Fibroblast of mammary gland (primary cell): ENCODE data around the gene TAS1R2.
"Not testable (repeated sequence)": the region's sequence is repeated elsewhere in the genome, so short reads cannot be mapped to it uniquely, and the experiment has no call there.

Source experiments
- DNase-seq: peaks from one replicate; pipeline ENCODE4 v3.0.0-alpha.2; 2010; ENCODE audit warnings: low read depth
- H3K4me3 ChIP-seq: 2 replicates; pipeline ENCODE4 v1.5.1; 2011; ENCODE audit warnings: low read depth, mild to moderate bottlenecking, low read length, moderate library complexity; ENCODE audit not compliant: control insufficient read depth
- CTCF ChIP-seq: conservative IDR thresholded peaks from 2 replicates; pipeline ENCODE4 v1.5.1; 2011; ENCODE audit warnings: low read depth, low read length, inconsistent platforms; ENCODE audit not compliant: control insufficient read depth, insufficient read depth

TAS1R2 gene

GRCh38 chr1:18893120-18893519, 33.7 kb upstream of the TAS1R2 start:
- no peak for TF ChIP-seq CTCF
- no peak for DNase-seq
- no peak overlapping the region for H3K4me3 ChIP-seq

- not testable (repeated sequence) for DNase-seq, H3K4me3 ChIP-seq
Measured at GRCh38 chr1:18891858-18892257, 32.4 kb upstream of the TAS1R2 start.

DNA sequence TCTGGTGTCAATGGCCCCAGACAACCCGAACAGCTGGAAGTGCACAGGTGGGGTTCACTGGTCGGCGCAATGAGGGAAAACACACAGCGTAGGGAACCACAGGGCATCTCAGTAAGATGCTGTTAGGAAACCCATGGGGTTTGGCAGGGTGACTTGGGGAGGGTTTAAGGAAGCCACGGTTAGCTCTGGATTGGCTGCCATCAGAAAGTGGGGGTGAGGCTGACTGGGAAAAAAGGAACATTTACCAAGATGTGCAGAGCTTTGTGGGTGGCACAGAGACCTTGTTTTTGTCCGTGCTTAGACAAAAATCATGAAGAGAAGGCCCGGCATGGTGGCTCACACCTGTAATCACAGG, 31.9 kb upstream of the TAS1R2 start:
- no peak overlapping the region for H3K4me3 ChIP-seq
- no peak for TF ChIP-seq CTCF
- no peak for DNase-seq

- H3K4me3 ChIP-seq, result no peak overlapping the region
- TF ChIP-seq CTCF, result no peak
- no peak for DNase-seq
Measured at GRCh38 chr1:18890706-18891425, 31.4 kb upstream of the TAS1R2 start.

DNA sequence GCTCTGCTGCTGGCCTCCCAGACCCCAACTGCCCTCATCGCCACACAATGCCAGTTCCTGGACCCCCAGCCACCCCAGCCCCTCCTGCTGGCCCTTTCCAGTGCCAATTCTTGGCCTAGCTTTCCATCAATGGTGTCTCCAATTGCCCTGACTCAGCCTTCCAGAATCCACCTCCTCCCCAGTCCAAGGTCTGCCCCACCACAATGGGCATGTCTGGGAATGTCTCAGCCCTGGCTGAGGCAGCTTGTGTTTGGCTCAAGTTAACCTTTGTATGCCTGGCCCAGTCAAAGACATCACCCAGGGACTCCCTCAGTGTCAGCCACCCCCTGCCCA, 26.5 kb upstream of the TAS1R2 start:
- DNase-seq, result peak; percentile 54
- no peak overlapping the region for H3K4me3 ChIP-seq
- TF ChIP-seq CTCF, result no peak

DNA sequence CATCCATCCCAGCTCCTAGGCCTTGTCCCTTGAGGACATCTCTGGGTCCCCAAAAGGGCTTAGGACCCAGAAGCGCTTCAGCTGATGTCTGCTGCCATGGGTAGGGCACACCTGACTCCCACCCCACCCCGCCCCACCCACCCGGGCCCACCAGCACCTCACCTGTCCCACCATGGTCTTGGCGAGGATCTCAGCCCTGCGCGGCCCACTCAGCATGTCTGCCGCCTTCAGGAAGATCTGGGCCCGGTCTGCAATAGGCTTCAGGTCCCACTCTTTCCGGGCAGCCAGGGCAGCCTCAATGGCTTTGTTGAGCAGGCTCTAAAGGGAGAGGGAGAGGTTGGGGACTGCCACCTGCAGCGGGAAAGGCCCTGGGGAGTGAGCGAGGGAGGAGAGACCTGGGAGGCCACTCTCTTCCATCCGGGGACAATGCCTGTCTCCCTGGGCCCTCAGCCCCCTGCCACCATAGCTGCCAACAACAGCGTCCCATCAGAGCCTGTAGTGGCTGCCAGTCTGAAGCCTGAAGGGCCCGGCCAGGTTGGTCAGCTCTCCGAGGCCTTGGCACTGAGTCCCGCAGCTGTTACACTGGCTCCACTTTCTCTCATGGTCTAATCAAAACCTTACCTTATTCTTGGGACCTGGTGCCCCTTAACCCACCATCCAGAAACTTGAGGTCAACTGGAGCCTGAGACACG, 26.0 kb upstream of the TAS1R2 start:
- DNase-seq, result no peak
- no peak for TF ChIP-seq CTCF
- H3K4me3 ChIP-seq, result no peak overlapping the region

GRCh38 chr1:18884727-18885126, 25.3 kb upstream of the TAS1R2 start:
- TF ChIP-seq CTCF, result no peak
- H3K4me3 ChIP-seq, result no peak overlapping the region
- no peak for DNase-seq
